ENCODE results near the gene NCAPG2.

DNA sequence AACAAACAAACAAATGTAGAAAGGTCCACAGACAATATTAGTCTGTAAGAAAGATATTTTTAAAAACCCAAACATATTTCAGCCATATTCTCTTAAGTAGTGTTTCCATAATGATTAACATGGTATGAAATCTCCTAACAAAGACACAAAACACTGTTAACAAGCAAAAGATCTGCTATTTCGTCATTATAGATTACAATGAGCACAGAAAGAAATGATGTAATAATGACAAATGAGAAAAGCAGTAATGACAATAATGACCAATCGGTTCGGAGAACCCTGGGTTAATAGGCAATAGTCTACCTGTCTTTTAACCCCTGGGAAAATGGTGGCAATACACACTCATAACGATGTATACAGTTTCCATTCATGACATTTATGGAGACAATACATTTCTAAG is 39.5 kb upstream of the NCAPG2 start:
- TF ChIP-seq, protein P1, sequence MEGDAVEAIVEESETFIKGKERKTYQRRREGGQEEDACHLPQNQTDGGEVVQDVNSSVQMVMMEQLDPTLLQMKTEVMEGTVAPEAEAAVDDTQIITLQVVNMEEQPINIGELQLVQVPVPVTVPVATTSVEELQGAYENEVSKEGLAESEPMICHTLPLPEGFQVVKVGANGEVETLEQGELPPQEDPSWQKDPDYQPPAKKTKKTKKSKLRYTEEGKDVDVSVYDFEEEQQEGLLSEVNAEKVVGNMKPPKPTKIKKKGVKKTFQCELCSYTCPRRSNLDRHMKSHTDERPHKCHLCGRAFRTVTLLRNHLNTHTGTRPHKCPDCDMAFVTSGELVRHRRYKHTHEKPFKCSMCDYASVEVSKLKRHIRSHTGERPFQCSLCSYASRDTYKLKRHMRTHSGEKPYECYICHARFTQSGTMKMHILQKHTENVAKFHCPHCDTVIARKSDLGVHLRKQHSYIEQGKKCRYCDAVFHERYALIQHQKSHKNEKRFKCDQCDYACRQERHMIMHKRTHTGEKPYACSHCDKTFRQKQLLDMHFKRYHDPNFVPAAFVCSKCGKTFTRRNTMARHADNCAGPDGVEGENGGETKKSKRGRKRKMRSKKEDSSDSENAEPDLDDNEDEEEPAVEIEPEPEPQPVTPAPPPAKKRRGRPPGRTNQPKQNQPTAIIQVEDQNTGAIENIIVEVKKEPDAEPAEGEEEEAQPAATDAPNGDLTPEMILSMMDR (IDR thresholded peaks at IDR 0.05) = no peak
- TF ChIP-seq EP300 (IDR thresholded peaks at IDR 0.05; ENCODE audit: borderline replicate concordance in 1 of 2, low read depth in 1 of 2, low read length in 1 of 2) = no peak
- TF ChIP-seq, protein P2, sequence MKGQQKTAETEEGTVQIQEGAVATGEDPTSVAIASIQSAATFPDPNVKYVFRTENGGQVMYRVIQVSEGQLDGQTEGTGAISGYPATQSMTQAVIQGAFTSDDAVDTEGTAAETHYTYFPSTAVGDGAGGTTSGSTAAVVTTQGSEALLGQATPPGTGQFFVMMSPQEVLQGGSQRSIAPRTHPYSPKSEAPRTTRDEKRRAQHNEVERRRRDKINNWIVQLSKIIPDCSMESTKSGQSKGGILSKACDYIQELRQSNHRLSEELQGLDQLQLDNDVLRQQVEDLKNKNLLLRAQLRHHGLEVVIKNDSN (IDR thresholded peaks at IDR 0.05; ENCODE audit: borderline replicate concordance, low read depth) = no peak
- TF ChIP-seq POLR2AphosphoS5 (IDR thresholded peaks at IDR 0.05; ENCODE audit: low read depth, low read length) = no peak
- TF ChIP-seq CHD2 (IDR thresholded peaks at IDR 0.05; ENCODE audit: low read length, partially characterized antibody) = no peak
- no peak for TF ChIP-seq EZH2phosphoT487 (IDR thresholded peaks at IDR 0.05; ENCODE audit: borderline replicate concordance, low read depth)
- no peak for TF ChIP-seq GABPA (IDR thresholded peaks at IDR 0.05; ENCODE audit: low read depth)
- TF ChIP-seq SIN3A (IDR thresholded peaks at IDR 0.05; ENCODE audit: borderline replicate concordance, low read depth, low read length) = no peak
- no peak for TF ChIP-seq SMC3 (IDR thresholded peaks at IDR 0.05; ENCODE audit: low read depth, low read length)
- no peak for TF ChIP-seq NRF1 (IDR thresholded peaks at IDR 0.05; ENCODE audit: low read depth, low read length)
- no peak for TF ChIP-seq RAD21 (IDR thresholded peaks at IDR 0.05; ENCODE audit: low read length)
- TF ChIP-seq FOXM1 (IDR thresholded peaks at IDR 0.05; ENCODE audit: low read depth) = no peak

All from SK-N-SH (cell line).